ENCODE data around the gene DHRS11.

Gene DHRS11

GRCh38 chr17:36645422-36645821, 53.7 kb downstream of the DHRS11 start:
- Histone ChIP-seq H3K4me3 (ENCODE audit: control insufficient read depth in 1 of 7, extremely low read depth in 1 of 7, insufficient read depth in 4 of 7, low read depth in 2 of 7, low read length in 6 of 7) (no peak overlapping the region), H3K36me3 (ENCODE audit: control insufficient read depth in 4 of 4, insufficient read depth in 4 of 4, low read length in 3 of 4) (no peaks in the 10 kb centered on the region), H3K27ac (ENCODE audit: insufficient read depth in 1 of 2, low read depth in 1 of 2, low read length in 2 of 2, poor library complexity in 1 of 2, severe bottlenecking in 2 of 2) (no peak overlapping the region), H3K9me3 (ENCODE audit: control extremely low read depth in 1 of 5, control insufficient read depth in 4 of 5, insufficient read depth in 2 of 5, low read depth in 1 of 5, low read length in 4 of 5) (peaks cover 0 to under 1% (median 0%) of the 10 kb centered on the region in 5 experiments), H3K27me3 (replicated peaks in 2 of 5; ENCODE audit: control insufficient read depth in 4 of 5, insufficient read depth in 5 of 5, low read length in 4 of 5) (peaks cover 10 to 60% (median 29%) of the 10 kb centered on the region in 5 experiments), H3K4me1 (ENCODE audit: control extremely low read depth in 1 of 4, control insufficient read depth in 4 of 4, insufficient read depth in 4 of 4, low read length in 3 of 4) (peaks cover 0 to 21% (median 14%) of the 10 kb centered on the region in 4 experiments)
- POLR2A ChIA-PET: no interaction called here
- no peak for DNase-seq
- CTCF ChIA-PET: no interaction called here
- 90% methylated on average over 2 of the region's 3 CpGs for WGBS (ENCODE audit: insufficient coverage)

DNA sequence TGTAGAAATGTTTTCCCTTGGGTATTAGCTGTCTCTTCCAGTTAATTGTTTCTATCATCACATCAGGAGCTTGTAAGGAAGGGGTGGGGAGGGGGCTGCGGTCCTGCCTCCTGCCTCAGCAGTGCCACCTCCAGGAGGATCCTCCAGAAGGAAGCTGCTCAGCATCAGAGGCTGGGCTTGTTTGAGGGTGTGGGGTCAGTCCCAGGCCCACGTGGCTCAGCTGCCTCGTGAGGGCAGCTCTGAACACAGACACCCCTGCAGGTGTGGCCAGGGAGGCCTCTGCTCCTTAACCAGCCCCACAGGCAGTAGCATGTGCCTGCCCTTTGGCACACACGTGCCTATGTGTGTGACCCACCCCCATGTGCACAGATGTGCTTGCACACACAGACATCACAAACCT, 56.0 kb downstream of the DHRS11 start:
- ChIA-PET POLR2A (no interaction called here), CTCF (no interaction called here)
- no peak for DNase-seq
- Histone ChIP-seq H3K27me3 (replicated peaks in 2 of 5; ENCODE audit: control insufficient read depth in 4 of 5, insufficient read depth in 5 of 5, low read length in 4 of 5) (peaks cover 8 to 43% (median 28%) of the 10 kb centered on the region in 5 experiments), H3K27ac (ENCODE audit: insufficient read depth in 1 of 2, low read depth in 1 of 2, low read length in 2 of 2, poor library complexity in 1 of 2, severe bottlenecking in 2 of 2) (no peak overlapping the region), H3K4me3 (ENCODE audit: control insufficient read depth in 1 of 7, extremely low read depth in 1 of 7, insufficient read depth in 4 of 7, low read depth in 2 of 7, low read length in 6 of 7) (no peak overlapping the region), H3K9me3 (ENCODE audit: control extremely low read depth in 1 of 5, control insufficient read depth in 4 of 5, insufficient read depth in 2 of 5, low read depth in 1 of 5, low read length in 4 of 5) (no peaks in the 10 kb centered on the region), H3K36me3 (ENCODE audit: control insufficient read depth in 4 of 4, insufficient read depth in 4 of 4, low read length in 3 of 4) (no peaks in the 10 kb centered on the region), H3K4me1 (ENCODE audit: control extremely low read depth in 1 of 4, control insufficient read depth in 4 of 4, insufficient read depth in 4 of 4, low read length in 3 of 4) (peaks cover 0 to 5% (median 2%) of the 10 kb centered on the region in 4 experiments)
- WGBS (ENCODE audit: insufficient coverage): 58% methylated on average over 3 of the region's 4 CpGs

- H3K4me3 ChIP-seq (ENCODE audit: control insufficient read depth in 1 of 7, extremely low read depth in 1 of 7, insufficient read depth in 4 of 7, low read depth in 2 of 7, low read length in 6 of 7): no peak overlapping the region
- POLR2A ChIA-PET: no interaction called here
- H3K27me3 ChIP-seq (replicated peaks in 2 of 5; ENCODE audit: control insufficient read depth in 4 of 5, insufficient read depth in 5 of 5, low read length in 4 of 5): peaks cover 0 to 25% (median 13%) of the 10 kb centered on the region in 5 experiments
- 85% methylated on average over 4 of the region's 9 CpGs for WGBS (ENCODE audit: insufficient coverage)
- H3K9me3 ChIP-seq (ENCODE audit: control extremely low read depth in 1 of 5, control insufficient read depth in 4 of 5, insufficient read depth in 2 of 5, low read depth in 1 of 5, low read length in 4 of 5): no peaks in the 10 kb centered on the region
- no peaks in the 10 kb centered on the region for H3K4me1 ChIP-seq (ENCODE audit: control extremely low read depth in 1 of 4, control insufficient read depth in 4 of 4, insufficient read depth in 4 of 4, low read length in 3 of 4)
- CTCF ChIA-PET: no interaction called here
- no peaks in the 10 kb centered on the region for H3K36me3 ChIP-seq (ENCODE audit: control insufficient read depth in 4 of 4, insufficient read depth in 4 of 4, low read length in 3 of 4)
- H3K27ac ChIP-seq (ENCODE audit: insufficient read depth in 1 of 2, low read depth in 1 of 2, low read length in 2 of 2, poor library complexity in 1 of 2, severe bottlenecking in 2 of 2): no peak overlapping the region
- DNase-seq: no peak
Measured at GRCh38 chr17:36650096-36650775, 58.6 kb downstream of the DHRS11 start.
